H1 (cell line): Measurements from ENCODE around the gene LMTK3.

ENCODE experiments used
- ATF3 ChIP-seq: IDR thresholded peaks from 2 replicates; pipeline ENCODE4 v1.6.1; 2011; ENCODE audit warnings: low read depth, mild to moderate bottlenecking, low read length; ENCODE audit not compliant: insufficient read depth
- EP300 ChIP-seq, 2 experiments: IDR thresholded peaks; 1 replicate in 1 of 2; 2 replicates in 1 of 2; pipeline ENCODE4 v1.6.1; 2011 to 2012; ENCODE audit warnings: low read depth in 2 of 2, low read length in 2 of 2, mild to moderate bottlenecking in 2 of 2, borderline replicate concordance in 1 of 2, inconsistent platforms in 1 of 2, moderate library complexity in 1 of 2
- SP1 ChIP-seq: IDR thresholded peaks from 2 replicates; pipeline ENCODE4 v1.6.1; 2011; ENCODE audit warnings: low read depth, low read length

DNA sequence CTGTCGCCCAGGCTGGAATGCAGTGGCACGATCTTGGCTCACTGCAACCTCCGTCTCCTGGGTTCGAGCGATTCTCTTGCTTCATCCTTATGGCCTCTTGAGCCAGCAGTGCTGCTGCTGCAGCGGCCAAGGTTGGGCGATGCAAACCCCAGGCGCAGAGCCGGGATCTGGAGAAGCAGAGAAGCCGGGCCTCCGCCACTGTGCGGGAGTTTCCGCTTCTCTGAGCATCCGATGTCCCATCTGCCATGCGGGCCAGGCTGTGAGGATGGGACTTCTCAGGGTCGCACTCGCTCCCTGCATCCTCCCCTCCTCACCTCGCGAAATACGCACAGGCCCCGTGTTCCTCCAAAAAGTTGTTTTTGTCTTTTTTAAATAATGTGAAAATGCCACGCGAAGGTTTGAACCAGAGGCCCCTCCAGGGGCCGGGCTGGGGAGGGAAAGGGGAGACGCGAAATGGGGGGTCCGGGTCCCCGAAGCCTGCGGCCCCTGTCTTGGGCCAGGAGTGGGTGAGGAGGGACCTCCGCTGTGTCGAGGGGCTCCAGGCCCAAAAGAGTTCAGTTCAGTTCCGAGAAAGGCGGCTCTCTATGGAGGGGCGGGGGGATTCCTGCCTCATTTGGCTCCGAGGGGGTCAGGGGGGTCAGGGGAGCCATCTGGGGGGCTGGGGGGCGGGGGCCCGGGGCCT is 26.6 kb downstream of the LMTK3 start:
- no peak for TF ChIP-seq SP1
- no peak for TF ChIP-seq ATF3
- TF ChIP-seq EP300 (IDR thresholded peaks at IDR 0.05; ENCODE audit: borderline replicate concordance in 1 of 2, low read depth in 2 of 2, low read length in 2 of 2): no peak
